Inflammatory macrophage treated with lipopolysaccharide for 1 hour (primary cell): ENCODE measurements around the gene KCNMA1.

Source experiments
- DNase-seq, 2 donors: peaks; one replicate each; pipeline ENCODE4 v3.0.0-alpha.2; 2020 to 2022

The KCNMA1 gene

DNA sequence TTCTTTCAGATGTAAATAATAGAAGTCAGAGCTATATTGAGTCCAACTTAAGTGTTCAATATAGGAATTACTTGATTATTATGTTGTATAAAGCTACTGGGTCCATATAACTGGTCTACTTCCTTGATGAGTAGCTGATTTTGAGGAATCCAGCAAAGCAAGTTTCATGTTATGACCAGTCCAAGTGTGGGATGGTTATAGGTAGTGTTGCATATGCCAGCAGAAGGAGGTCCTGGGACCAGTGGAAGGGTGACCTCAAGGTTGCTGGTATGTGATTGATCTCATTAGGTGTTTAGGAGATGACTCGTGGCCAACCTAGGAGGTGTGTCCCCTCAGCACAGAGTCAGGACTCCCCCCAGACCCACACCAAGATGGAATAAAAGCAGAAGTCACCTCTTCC is 551.5 kb downstream of the KCNMA1 start:
- DNase-seq: no peak

DNA sequence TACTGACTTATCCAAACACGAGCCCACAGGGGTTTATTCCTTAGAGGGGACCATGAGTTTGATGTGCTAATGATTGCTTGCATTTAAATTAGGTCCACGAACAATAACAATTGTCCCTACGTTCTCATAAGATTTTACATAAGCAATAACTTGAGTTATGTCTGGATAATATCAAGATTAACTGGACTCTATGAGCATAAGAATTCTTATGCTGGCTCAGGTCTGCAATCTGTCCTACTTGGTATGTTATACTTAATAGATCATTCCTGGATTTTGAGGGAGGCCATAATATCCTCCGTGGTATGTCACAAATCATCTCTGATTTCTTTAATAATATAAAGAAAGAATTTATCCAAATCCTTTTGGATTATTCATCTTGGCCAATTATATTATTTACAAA is 552.3 kb downstream of the KCNMA1 start:
- DNase-seq: no peak

DNA sequence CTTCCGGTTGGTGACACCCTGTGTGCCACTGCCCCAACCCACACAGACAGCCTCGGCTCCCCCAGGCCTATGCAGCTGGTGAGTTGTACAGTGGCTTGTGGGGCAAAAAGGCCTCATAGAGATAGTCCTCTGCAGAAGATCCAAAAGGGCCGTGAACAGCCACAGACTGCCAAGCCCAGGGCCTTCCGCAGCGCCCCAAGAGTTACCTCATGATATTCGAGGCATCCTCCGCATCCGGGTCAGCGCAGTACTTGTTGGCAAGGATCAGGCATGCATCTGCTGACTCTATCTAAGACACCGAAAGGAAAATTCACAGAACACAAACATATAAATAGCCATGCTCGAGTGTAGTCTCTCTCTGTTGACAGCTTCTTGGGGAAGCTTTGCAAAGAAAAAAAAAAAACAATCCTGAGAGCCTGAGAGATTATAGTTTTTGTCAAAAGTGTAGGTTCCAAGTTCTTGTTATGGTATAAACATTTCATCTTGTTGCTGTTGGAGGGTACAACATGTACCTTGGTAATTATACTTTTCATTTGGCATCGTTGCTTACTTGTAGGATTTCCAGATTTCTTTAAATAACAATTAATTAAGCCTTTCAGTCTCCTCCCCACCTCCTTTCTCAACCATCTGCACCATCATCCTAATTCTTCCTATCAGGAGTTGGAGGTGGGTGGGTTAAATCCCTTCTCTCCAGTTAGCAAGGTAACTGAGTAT is 553.0 kb downstream of the KCNMA1 start:
- DNase-seq: no peak

DNA sequence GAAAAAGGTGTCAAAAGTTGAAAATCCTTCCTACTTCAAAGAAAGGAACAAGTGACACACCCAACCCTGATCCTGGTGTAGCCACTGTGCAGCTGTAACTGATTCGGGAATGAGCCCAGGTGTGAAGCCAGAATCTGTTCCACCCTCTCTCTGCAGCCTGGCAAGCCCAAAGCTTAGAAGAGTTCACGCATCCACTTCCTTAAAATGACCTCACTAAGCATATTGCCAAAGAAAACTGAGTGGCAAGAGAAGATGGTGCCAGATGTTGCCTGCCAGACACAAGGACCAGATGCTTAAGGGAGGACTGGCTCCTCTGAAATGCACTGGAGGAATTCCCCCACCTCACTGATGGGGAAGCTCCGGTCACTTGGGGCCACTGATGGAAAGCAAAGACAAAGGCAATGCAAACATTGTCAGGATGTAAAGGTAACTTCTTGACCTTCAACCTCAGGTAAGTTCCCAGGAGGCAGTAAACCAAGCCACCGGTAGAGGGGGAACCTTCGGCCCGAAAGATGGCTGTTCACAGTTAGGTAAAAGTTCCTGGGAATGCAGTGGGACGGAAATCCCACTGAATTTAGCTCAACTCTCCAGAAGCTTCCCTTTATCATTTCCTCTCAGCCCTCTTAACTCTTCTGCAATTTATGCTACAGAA is 554.9 kb downstream of the KCNMA1 start:
- peak; percentile 33 to 35 for DNase-seq

DNA sequence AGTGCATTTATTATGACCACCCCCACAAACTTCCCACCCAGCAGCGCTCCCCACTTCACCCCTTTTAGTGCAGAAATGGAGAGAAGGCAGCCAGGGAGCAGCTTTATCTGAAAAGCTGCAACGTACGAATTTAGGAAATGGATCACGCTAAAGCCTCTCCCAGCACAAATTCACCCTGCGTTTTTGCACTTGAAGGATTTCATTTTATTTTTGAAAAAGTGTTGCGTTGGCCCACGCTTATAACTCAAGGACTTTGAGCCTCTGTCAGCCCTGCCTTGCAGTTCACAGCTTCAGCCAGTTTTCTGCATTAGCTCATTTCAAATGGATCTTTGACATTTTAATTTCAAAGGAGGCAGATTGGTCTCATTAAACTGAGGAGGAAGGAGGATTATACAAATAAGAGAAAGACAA is 556.1 kb downstream of the KCNMA1 start:
- no peak for DNase-seq

DNA sequence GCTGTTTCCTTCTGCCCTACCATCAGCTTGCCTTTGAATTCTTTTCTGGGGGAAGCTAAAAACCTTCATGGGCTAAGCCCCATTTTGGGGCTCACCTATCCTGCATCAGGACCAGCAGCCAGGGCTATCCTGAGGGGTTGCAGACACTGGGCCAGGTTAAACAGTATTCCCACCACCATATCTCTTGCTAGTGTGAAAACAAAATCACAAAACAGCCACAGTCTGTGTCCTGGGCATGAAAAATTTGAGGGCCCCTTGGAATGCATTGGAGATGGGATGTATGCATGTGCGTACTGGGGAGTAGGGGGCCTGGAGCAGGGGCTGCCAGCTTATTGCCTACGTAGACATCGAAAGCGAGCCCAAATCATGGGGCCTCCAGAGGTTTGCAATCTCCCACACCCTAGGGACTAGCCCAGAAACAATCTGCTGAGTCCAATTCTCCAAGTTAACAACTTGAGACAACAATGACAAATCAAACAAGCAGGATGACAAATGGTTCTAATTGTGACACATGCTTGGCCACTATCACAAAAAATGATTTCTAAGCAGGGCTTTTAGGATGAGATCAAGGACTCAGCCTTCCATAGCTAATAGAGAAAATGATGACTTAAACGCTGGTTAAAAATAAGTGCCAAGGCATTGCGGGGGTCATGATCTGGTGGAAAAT is 557.1 kb downstream of the KCNMA1 start:
- no peak for DNase-seq

DNA sequence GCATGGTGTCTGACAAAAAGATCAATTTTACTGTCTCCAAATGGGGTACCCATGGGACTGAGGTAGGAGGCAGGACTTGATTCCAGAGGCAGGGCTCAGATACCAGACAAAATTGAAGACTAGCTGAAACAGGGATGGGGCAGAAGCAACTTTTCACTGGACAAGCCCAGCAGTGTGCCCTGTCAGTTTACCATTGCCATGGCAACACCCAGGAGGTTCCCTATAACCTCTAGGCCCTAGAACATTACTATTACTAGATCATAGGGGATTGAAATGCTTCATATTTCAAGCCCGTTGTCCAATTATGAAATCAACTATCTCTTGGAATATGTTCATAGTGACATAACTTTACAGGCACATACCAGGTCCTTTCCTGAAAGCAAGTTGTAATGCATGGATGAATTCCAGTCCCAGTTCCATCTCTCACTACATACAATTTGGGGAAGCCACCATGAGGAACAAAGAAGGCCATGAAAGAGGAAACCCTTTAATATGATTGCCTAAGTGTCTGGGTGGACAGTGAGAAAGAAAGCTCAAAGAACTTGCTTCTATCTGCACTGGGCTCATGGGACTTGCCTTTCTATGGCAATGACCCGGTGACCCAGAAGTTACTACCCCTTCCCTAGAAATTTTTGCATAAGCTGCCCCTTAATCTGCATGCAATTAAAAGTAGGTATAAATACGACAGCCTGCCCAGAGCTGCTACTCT is 557.9 kb downstream of the KCNMA1 start:
- DNase-seq: peak; percentile 72 to 81

DNA sequence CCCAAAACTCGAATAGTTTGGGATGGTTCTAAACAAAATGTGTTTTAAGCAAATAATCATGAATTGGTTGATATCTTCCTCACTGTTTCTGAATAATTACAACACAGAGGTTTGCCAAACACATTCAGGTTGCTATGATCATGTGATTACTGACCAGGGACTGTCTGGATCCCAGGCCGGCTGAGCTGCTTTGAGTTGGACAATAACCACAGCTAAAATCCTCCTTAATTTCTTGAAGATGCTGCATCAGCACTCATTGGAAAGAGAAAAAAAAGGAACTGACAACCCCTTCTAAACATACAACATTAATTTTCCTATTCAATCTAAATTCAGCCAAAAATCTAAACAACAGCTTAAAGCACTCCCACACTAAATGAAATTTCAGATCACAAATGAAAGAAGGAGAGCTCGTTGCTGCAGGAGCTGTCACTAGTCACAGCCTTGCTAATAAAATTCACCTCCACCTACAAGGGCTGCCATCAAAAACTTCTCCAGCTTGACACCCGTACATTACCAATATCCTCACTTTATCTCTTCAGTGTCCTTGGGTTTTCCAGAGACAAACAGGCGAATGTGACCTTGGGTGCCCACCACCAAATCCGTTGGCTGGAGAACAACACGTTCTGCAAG is 560.2 kb downstream of the KCNMA1 start:
- no peak for DNase-seq

DNA sequence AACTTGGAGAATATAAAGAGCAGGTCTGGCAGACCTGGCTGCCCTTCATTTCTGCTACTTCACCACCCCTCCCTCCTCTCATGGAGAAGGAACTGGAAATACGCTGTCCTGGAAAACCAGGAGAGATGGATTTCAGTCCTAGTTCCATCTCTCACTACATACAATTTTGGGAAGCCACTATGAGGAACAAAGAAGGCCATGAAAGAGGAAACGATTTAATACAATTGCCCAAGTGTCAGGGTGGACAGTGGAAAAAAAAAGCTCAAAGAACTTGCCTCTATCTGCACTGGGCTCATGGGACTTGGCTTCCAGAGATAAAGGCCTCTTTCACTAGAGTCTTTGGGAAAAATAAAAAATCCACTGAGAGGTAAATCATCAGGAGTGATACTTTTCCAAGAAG is 561.7 kb downstream of the KCNMA1 start:
- DNase-seq: peak; percentile 20 to 49

DNA sequence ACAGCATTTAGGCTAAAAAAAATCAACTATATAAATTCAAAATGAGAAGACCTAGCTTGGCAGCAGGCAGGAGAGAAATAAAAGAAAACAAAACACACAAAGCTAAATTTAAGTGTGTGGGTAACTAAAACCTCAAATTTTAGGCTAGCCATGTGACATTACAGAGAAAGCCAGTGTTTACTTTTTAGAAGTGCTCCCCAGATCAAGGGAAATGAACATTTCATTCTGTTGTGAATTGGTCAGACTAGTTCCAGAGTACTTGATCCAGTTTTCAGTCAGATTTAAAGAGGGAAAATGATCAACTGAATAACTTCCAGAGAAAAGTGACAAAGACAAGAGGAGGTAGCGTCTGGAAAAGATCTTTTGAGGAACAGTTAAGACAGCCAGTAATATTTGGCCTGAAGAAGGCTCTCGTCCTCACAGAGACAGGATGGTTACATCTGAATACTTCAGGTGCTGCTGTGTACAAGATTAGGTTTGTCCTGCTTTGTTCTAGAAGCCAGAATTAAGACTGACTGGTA is 563.4 kb downstream of the KCNMA1 start:
- DNase-seq: no peak

DNA sequence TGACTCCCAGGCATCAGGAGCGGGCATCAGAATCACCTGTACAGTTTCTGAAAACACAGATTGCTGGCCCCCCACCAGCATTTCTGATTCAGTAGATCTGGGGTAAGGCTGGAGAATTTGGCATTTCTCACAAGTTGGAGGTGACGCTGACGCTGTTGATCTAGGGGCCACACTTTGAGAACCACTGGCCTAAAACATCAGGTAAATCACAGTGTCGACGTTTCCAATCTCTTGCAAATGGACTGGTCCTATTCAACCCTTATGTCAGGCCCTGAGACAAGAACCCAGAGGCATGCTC is 564.0 kb downstream of the KCNMA1 start:
- DNase-seq: no peak

DNA sequence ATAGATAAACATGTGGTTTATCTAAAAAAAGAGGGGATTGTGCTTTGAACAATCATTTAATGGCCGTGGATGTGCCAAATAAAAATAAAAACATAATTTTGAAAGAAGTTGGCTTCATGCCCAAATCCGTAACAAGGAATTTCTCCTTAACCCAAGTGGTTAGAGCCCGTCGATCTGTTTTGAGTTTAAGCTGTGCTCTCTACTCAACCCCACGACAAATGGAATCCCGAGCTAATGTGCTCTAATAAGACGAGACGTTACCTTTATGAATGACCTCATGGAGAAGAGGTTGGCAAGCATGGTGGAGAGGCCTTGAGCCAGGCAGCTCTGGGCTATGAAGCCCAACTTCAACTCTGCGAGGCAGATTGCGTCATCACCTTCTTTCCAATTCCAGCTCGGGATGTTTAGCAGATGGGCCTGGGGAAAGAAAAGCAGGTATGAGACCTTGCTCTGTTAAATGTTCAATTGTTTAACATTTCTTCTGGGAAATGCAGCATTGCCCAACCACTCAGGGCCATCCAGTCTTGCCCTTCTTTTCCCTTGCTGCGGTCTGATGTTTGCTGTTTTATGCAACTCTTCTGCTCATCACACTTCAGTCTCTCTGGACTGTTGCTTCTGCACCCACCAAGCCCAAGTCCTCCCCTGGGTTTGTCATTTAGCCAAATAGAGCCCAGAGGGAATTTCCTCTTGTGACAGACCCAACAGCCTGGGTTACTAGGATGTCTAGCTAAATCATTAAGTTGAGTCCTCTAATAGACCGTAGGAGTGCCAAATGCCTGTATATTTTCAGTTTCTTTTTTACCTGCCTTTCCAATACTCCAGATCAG is 564.6 kb downstream of the KCNMA1 start:
- DNase-seq: no peak

DNA sequence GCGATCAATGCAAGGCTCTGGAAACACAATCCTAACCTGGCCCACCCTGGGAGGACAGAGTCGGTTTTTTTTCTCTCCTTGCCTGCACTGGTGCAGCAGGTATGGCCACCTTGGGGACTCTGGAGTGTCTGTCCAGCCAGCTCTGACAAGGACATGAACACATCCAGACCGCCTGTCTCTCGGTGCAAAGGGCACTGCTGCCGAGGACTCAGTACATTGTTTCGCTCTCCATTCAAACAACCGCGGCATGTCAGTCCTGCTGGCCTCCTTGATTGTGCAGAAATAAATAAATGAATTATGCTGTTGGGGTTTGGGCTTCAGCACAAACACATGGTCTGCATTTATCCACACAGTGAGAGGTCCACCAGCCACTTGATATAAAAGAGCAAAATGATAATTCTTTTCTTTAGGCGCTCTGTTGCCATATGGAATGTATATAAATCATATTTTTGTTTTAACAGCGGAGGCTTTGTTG is 565.2 kb downstream of the KCNMA1 start:
- DNase-seq: no peak

DNA sequence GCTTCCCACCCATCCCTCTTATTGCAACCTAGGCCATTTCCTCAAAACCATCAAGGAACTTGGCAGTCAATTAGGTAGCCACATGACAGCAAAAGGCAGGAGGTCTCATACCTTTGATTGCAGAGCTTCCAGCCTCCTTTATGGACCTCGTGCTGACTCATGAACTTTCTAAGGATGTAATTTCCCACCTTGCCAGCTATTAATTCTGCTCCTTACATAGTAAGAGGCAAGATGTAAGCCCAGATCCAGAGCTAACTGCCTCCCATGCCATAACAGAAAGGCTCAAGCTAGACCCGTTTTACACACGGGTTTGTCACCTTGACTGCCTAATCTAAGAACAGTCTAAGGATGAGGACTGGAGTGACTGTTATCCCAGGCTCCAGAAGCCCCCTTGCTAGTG is 565.7 kb downstream of the KCNMA1 start:
- DNase-seq: no peak

DNA sequence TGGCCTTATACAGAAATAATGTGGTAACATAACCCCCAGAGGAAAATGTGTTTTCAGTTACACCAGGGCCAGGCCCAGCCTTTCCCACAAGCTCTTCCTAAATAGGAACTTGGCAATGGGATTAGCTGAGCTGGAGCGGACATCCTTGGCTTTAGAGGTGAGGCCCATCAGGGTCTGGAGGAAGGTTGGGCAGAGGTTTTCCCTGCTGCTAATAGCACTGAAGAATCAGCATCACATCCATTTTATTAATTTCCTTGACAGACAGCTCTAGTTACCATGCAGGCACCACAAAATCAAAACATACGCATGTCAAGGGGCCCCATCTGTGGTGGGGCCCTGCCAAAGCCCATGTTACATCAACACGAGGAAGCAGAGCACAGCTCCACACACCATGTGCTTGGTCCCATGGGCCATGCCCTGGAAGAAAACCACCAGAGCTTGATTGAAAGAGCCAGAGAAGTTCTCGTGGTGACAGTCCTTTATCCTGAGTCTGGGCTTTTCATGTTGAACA is 566.6 kb downstream of the KCNMA1 start:
- DNase-seq: no peak

DNA sequence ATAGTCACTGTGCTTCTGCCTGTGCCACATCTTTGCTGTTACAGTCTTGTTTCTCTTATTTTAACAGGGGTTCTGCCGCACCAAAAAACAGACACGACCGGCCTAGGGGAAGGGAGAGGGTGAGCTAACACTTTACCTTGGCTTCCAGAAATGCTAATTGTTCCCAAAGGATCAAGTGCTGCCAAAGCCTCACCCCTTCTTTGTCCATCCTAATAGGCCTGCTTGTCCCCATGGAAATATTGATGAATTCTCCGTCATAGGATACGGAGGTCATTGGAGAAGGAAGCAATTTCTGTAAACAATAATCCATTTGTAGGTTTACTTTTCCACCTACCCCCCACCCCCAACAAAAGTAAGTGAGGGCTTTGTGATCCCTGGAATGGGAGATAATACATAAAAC is 567.3 kb downstream of the KCNMA1 start:
- no peak for DNase-seq

DNA sequence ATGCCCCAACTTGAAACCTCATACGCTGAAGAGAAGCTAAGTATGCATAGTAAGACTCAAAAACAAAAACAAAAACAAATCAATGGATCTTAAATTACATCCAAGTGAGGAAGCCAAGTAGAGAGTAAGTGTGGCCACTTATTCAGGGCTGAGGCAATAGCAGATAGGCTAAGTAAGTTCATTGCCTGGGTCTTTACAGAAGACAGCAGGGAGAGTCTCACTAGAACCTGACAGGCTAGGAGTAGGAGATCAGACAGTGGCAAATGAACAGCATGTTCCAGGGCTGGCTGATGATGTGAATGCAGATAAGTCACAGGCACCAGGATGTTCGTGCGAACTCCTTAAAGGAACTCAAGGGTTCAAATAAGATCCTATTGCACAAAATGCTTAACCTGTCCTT is 568.6 kb downstream of the KCNMA1 start:
- no peak for DNase-seq

DNA sequence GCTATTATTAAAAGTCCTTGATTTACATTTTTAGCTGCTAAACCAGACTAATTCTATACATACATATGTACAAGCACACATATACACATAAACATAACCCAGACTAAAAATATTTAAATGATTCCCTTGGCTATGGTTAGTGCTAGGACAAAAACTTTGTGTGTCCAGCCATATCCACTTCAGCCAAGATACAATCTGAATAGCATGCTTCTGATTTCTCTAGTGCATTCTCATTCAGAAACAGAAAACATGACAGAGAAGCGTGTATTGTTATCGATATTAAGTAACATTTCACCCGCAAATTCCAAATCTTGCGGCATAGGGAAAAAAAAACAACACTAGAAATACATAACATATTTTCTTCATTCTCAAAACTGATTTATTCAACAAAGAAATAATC is 569.3 kb downstream of the KCNMA1 start:
- DNase-seq: no peak

DNA sequence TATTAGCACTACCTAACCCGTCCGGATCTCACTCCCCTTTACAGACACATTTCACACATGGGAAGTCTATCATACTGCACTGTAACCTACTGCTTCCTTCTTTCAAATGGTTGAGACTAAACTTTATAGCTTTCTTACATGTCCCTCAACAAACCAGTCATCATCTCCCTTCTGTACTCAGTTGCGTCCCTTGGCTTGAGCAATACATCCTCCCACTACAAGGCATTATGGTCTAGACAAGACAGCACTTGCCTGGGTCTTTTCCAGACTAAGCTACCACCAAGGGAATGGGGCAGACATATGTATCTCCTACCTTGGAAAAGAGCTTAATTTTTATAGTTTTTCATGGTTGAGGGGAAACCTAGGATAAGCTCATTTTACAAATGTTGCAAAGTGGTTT is 575.2 kb downstream of the KCNMA1 start:
- no peak for DNase-seq

DNA sequence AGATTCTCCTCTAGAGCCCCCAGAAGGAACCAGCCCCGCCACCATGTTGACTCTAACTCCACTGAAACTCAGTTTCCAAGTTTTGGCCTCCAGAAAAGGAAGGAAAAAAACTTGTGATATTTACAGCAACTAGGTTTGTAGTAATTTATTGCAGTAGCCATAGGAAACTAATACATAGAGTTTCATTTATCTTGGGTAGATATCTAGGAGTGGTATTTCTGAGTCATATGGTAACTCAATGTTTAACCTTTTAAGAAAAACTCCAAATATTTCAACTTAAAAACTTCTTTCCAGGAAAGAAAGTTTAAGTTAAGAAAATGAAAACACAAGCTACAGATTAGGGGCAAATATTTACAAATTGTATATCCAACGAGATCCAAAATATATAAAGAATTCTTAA is 576.7 kb downstream of the KCNMA1 start:
- DNase-seq: no peak

DNA sequence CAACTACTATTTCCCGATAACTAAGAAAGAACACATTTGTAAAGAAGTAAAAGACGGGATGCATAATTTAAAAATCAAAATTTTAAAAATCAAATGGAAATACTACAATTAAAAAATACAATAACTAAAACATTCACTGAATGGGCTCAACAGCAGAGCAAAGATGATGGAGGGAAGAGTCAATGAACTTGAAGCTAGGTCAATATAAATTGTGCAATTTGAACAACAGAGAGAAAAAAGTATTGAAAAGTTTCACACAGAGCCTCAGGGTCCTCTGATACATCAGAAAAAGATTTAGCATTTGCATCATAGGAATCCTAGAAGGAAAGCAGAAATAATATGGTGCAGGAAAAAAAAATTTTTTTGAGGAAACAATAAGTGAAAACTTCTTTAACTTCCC is 581.0 kb downstream of the KCNMA1 start:
- no peak for DNase-seq

DNA sequence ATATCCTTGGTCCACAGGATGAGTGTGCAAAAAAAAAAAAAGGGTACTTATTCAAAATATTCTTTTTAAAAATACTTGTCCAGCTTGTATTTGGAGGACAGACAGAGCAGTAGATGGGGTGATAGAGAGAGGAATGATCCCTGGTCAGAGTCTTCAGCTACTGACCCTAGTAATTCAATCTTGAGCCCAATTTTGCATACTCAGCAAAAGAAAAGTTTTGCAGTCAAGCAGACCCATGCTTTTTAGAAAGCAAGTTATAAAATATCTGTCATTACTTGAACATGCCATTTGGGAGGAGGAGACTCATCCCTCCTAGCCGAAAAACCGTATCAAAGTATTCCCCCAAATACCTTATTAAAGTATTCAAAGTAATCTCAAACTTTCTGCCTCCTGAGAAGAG is 585.0 kb downstream of the KCNMA1 start:
- no peak for DNase-seq
